ENCODE measurements around the gene SERF2. TPM values are rescaled to one million over a fixed set of nuclear protein-coding genes. Genes with fewer than 3 reads are reported as not detected.

Gene SERF2
- total and polyA plus RNA-seq, 2 of the 13 experiments (the other 11 are each of a cell fraction or from before 2014, with no cell fraction given) = 811 to 1,257 TPM

- TF ChIP-seq NFYC (CRISPR knock-in tag; IDR thresholded peaks at IDR 0.05) (no peak), SPEN (CRISPR knock-in tag; IDR thresholded peaks at IDR 0.05; ENCODE audit: low read depth) (peak; percentile 26; the same call in 1 of the 2 replicates), ZNF766 (CRISPR knock-in tag; IDR thresholded peaks at IDR 0.05; ENCODE audit: borderline replicate concordance) (no peak), BORCS8-MEF2B (CRISPR knock-in tag; IDR thresholded peaks at IDR 0.05) (peak; percentile 76; the same call in 1 of the 2 replicates), REPIN1 (CRISPR knock-in tag; IDR thresholded peaks at IDR 0.05; ENCODE audit: borderline replicate concordance, low read depth) (0 out of 2 replicates have a peak, but pooled peaks have one; percentile 27), GLI4 (CRISPR knock-in tag; IDR thresholded peaks at IDR 0.05; ENCODE audit: borderline replicate concordance) (no peak), ZFX (CRISPR knock-in tag; IDR thresholded peaks at IDR 0.05; ENCODE audit: low read depth) (peak; percentile 66), ZNF713 (CRISPR knock-in tag; IDR thresholded peaks at IDR 0.05) (no peak), THAP7 (CRISPR knock-in tag; IDR thresholded peaks at IDR 0.05) (peak; percentile 54; the same call in 1 of the 2 replicates), CHD2 (IDR thresholded peaks at IDR 0.05; ENCODE audit: low read depth, low read length) (0 out of 2 replicates have a peak, but pooled peaks have one; percentile 12), RFX1 (IDR thresholded peaks at IDR 0.05) (no peak), MED8 (CRISPR knock-in tag; IDR thresholded peaks at IDR 0.05; ENCODE audit: insufficient replicate concordance) (peak; percentile 44), THAP9 (CRISPR knock-in tag; IDR thresholded peaks at IDR 0.05; ENCODE audit: borderline replicate concordance) (peak; percentile 84), TFE3 (CRISPR knock-in tag; IDR thresholded peaks at IDR 0.05) (0 out of 2 replicates have a peak, but pooled peaks have one; percentile 37), HNRNPLL (IDR thresholded peaks at IDR 0.05; ENCODE audit: low read depth, low read length, poor library complexity, severe bottlenecking) (peak; percentile 49), SIN3A (IDR thresholded peaks at IDR 0.05; ENCODE audit: borderline replicate concordance, low read depth, low read length) (peak; percentile 77; the same call in 1 of the 2 replicates)
- TF ChIP-seq, protein P1, sequence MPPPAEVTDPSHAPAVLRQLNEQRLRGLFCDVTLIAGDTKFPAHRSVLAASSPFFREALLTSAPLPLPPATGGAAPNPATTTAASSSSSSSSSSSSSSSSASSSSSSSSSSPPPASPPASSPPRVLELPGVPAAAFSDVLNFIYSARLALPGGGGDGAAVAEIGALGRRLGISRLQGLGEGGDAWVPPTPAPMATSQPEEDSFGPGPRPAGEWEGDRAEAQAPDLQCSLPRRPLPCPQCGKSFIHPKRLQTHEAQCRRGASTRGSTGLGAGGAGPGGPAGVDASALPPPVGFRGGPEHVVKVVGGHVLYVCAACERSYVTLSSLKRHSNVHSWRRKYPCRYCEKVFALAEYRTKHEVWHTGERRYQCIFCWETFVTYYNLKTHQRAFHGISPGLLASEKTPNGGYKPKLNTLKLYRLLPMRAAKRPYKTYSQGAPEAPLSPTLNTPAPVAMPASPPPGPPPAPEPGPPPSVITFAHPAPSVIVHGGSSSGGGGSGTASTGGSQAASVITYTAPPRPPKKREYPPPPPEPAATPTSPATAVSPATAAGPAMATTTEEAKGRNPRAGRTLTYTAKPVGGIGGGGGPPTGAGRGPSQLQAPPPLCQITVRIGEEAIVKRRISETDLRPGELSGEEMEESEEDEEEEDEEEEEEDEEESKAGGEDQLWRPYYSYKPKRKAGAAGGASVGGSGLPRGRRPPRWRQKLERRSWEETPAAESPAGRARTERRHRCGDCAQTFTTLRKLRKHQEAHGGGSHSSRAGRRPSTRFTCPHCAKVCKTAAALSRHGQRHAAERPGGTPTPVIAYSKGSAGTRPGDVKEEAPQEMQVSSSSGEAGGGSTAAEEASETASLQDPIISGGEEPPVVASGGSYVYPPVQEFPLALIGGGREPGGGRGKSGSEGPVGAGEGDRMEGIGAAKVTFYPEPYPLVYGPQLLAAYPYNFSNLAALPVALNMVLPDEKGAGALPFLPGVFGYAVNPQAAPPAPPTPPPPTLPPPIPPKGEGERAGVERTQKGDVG (CRISPR knock-in tag; IDR thresholded peaks at IDR 0.05; ENCODE audit: borderline replicate concordance) = peak; percentile 61; the same call in 1 of the 2 replicates
These were observed 8.4 kb downstream of the SERF2 start, which contains the start of gene HYPK (continued) for GRCh38 chr15:43800286-43801141.

Measured in HepG2 (cell line).